H9 (cell line): ENCODE data around the gene LGMN. TPM values are rescaled to one million over a fixed set of nuclear protein-coding genes. Genes with fewer than 3 reads are reported as not detected.

ENCODE experiments used
- DNase-seq: peaks from one replicate; pipeline ENCODE4 v3.0.0-alpha.2; 2017
- H2AFZ ChIP-seq: one replicate; pipeline ENCODE4 v1.6.1; 2013; ENCODE audit warnings: mild to moderate bottlenecking, low read length, control low read depth, moderate library complexity
- H2AK5ac ChIP-seq: 2 replicates; pipeline ENCODE4 v1.6.1; 2013; ENCODE audit warnings: low read length, control low read depth, mixed read lengths; ENCODE audit not compliant: insufficient read length
- H2BK120ac ChIP-seq: one replicate; pipeline ENCODE4 v1.6.1; 2013; ENCODE audit warnings: low read depth, mild to moderate bottlenecking, low read length, control low read depth, inconsistent platforms; ENCODE audit not compliant: poor library complexity, severe bottlenecking
- H2BK12ac ChIP-seq: 2 replicates; pipeline ENCODE4 v1.6.1; 2013; ENCODE audit warnings: low read length, control low read depth, mixed read lengths, low read depth; ENCODE audit not compliant: insufficient read length
- H2BK15ac ChIP-seq: 2 replicates; pipeline ENCODE4 v1.6.1; 2013; ENCODE audit warnings: low read depth, low read length, control low read depth
- H2BK20ac ChIP-seq: one replicate; pipeline ENCODE4 v1.6.1; 2013; ENCODE audit warnings: low read depth, mild to moderate bottlenecking, low read length, control low read depth, inconsistent platforms; ENCODE audit not compliant: poor library complexity, severe bottlenecking
- H2BK5ac ChIP-seq: 2 replicates; pipeline ENCODE4 v1.6.1; 2013; ENCODE audit warnings: low read length, control low read depth, mixed read lengths; ENCODE audit not compliant: insufficient read length
- H3K14ac ChIP-seq: 2 replicates; pipeline ENCODE4 v1.6.1; 2013; ENCODE audit warnings: low read length, control low read depth; ENCODE audit not compliant: insufficient read depth
- H3K18ac ChIP-seq: 2 replicates; pipeline ENCODE4 v1.6.1; 2013; ENCODE audit warnings: low read depth, mild to moderate bottlenecking, mixed read lengths, low read length, control low read depth; ENCODE audit not compliant: insufficient read length
- H3K23ac ChIP-seq: 2 replicates; pipeline ENCODE4 v1.6.1; 2013; ENCODE audit warnings: low read length, control low read depth, mixed read lengths, low read depth; ENCODE audit not compliant: insufficient read length
- H3K23me2 ChIP-seq: 2 replicates; pipeline ENCODE4 v1.6.1; 2013; ENCODE audit warnings: low read depth, mild to moderate bottlenecking, mixed read lengths, low read length, control low read depth; ENCODE audit not compliant: insufficient read length, poor library complexity, severe bottlenecking
- H3K27ac ChIP-seq: 2 replicates; pipeline ENCODE4 v1.5.1; 2013; ENCODE audit warnings: low read length, control low read depth, mixed read lengths, low read depth; ENCODE audit not compliant: insufficient read length
- H3K27me3 ChIP-seq: 2 replicates; pipeline ENCODE4 v1.6.1; 2013; ENCODE audit warnings: low read length, control low read depth, inconsistent platforms; ENCODE audit not compliant: insufficient read depth
- H3K4ac ChIP-seq: 2 replicates; pipeline ENCODE4 v1.6.1; 2013; ENCODE audit warnings: low read depth, mild to moderate bottlenecking, control low read depth, inconsistent platforms, low read length, moderate library complexity
- H3K4me1 ChIP-seq: 2 replicates; pipeline ENCODE4 v1.6.1; 2013; ENCODE audit warnings: low read length, control low read depth, inconsistent platforms; ENCODE audit not compliant: insufficient read depth
- H3K4me2 ChIP-seq: 2 replicates; pipeline ENCODE4 v1.6.1; 2013; ENCODE audit warnings: low read length, control low read depth, mixed read lengths; ENCODE audit not compliant: insufficient read length, insufficient read depth
- H3K56ac ChIP-seq: 2 replicates; pipeline ENCODE4 v1.6.1; 2013; ENCODE audit warnings: low read depth, mild to moderate bottlenecking, mixed read lengths, low read length, control low read depth; ENCODE audit not compliant: insufficient read length
- H3K79me1 ChIP-seq: 2 replicates; pipeline ENCODE4 v1.6.1; 2013; ENCODE audit warnings: low read depth, mild to moderate bottlenecking, moderate library complexity, low read length, control low read depth, inconsistent platforms; ENCODE audit not compliant: insufficient read depth, poor library complexity, severe bottlenecking
- H3K79me2 ChIP-seq: 2 replicates; pipeline ENCODE4 v1.6.1; 2013; ENCODE audit warnings: low read length, control low read depth, inconsistent platforms; ENCODE audit not compliant: insufficient read depth
- H3K9ac ChIP-seq: 2 replicates; pipeline ENCODE4 v1.6.1; 2013; ENCODE audit warnings: low read length, control low read depth, mixed read lengths; ENCODE audit not compliant: insufficient read length; ENCODE audit errors: extremely low read depth
- H3K9me3 ChIP-seq: one replicate; pipeline ENCODE4 v1.6.1; 2013; ENCODE audit warnings: low read depth, low read length, inconsistent platforms; ENCODE audit not compliant: control insufficient read depth
- H3T11ph ChIP-seq: one replicate; pipeline ENCODE4 v1.6.1; 2013; ENCODE audit warnings: mild to moderate bottlenecking, low read length, control low read depth, inconsistent platforms
- H4K20me1 ChIP-seq: one replicate; pipeline ENCODE4 v1.6.1; 2013; ENCODE audit not compliant: control insufficient read depth, insufficient read length, insufficient read depth
- H4K5ac ChIP-seq: 2 replicates; pipeline ENCODE4 v1.6.1; 2013; ENCODE audit warnings: low read depth, mild to moderate bottlenecking, mixed read lengths, low read length, control low read depth; ENCODE audit not compliant: insufficient read length
- H4K8ac ChIP-seq: replicated peaks from 2 replicates; pipeline ENCODE4 v1.6.1; 2013; ENCODE audit warnings: low read length, control low read depth, mixed read lengths, low read depth; ENCODE audit not compliant: insufficient read length
- H4K91ac ChIP-seq: 2 replicates; pipeline ENCODE4 v1.6.1; 2013; ENCODE audit warnings: low read depth, mild to moderate bottlenecking, moderate library complexity, mixed read lengths, low read length, control low read depth; ENCODE audit not compliant: insufficient read length
- H3K27ac Mint-ChIP-seq, 3 experiments: 2 replicates in 2 of 3; 3 replicates in 1 of 3; pipeline ENCODE4 v1.8.0; 2020 to 2021; ENCODE audit warnings: mixed read lengths in 3 of 3, mild to moderate bottlenecking in 1 of 3, moderate library complexity in 1 of 3
- H3K27me3 Mint-ChIP-seq: 2 replicates; pipeline ENCODE4 v1.8.0; 2021; ENCODE audit warnings: low read depth, mild to moderate bottlenecking, moderate library complexity, mixed read lengths
- H3K36me3 Mint-ChIP-seq, 3 experiments: 2 replicates in 2 of 3; 3 replicates in 1 of 3; pipeline ENCODE4 v1.8.0; 2020 to 2021; ENCODE audit warnings: low read depth in 3 of 3, mixed read lengths in 3 of 3; ENCODE audit not compliant: insufficient read depth in 1 of 3
- H3K4me1 Mint-ChIP-seq, 2 experiments: 2 replicates each; pipeline ENCODE4 v1.8.0; 2020; ENCODE audit warnings: mixed read lengths in 2 of 2
- H3K4me3 Mint-ChIP-seq, 2 experiments: 2 replicates in 1 of 2; 3 replicates in 1 of 2; pipeline ENCODE4 v1.8.0; 2020 to 2021; ENCODE audit warnings: mild to moderate bottlenecking in 2 of 2, mixed read lengths in 2 of 2, moderate library complexity in 1 of 2
- H3K9me3 Mint-ChIP-seq, 2 experiments: 2 replicates in 1 of 2; 3 replicates in 1 of 2; pipeline ENCODE4 v1.8.0; 2020; ENCODE audit warnings: mild to moderate bottlenecking in 2 of 2, mixed read lengths in 2 of 2, moderate library complexity in 1 of 2
- WGBS: extraction: QIAGEN DNeasy Blood & Tissue Kit; methylation state at CpG from one replicate; pipeline ENCODE4 v1.1.7; 2013; ENCODE audit warnings: missing lambda C conversion rate, low lambda C conversion rate, mixed read lengths; ENCODE audit not compliant: insufficient read length; ENCODE audit errors: extremely low coverage; 5-methylcytosine and 5-hydroxymethylcytosine counted together
- total RNA-seq: library from RNA; stranded (reverse); gene quantifications from 2 replicates; pipeline ENCODE4 v1.2.1, GENCODE V29; 2021
- TF ChIP-seq, protein P1 (sequence below): fragments of 200-600 bp; sonication (generic); conservative IDR thresholded peaks from 3 replicates; pipeline ENCODE4 v1.8.0; 2021; ENCODE audit warnings: antibody characterized with exemption, mild to moderate bottlenecking

Gene LGMN
- total RNA-seq, 1 experiment from 2014 or later: 55.3 TPM

DNA sequence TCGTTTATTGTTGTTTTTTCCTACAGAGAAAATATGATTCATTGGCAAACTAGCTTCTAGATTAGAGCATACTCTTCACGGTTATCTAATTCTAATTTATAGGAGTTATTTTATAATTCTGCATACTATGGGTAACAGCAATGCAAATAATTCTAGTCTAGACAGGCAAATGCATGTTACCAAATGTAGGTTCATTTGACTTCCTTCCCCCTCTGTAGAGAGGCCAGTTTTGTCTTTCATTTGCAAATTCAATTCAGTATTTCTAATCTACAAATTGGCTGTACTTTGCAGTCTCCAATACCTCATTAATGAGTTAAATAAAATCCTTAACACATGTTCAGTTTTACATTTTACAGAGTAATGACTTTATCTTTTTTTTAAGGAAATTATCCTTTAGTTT lies 4.2 kb downstream of the LGMN start:
- H3K27me3 ChIP-seq: no peaks in the 10 kb centered on the region
- H4K5ac ChIP-seq: no peak overlapping the region
- no peak overlapping the region for H2BK5ac ChIP-seq
- H3K4me2 ChIP-seq: no peak overlapping the region
- no peak overlapping the region for H3K4ac ChIP-seq
- H3K18ac ChIP-seq: no peak overlapping the region
- H2BK20ac ChIP-seq: no peak overlapping the region
- DNase-seq: no peak
- Mint-ChIP-seq H3K4me1 (peaks cover 16 to 17% of the 10 kb centered on the region in 2 experiments), H3K9me3 (no peaks in the 10 kb centered on the region), H3K36me3 (peaks cover 9 to 20% (median 12%) of the 10 kb centered on the region in 3 experiments; a peak in 6 of 7 replicates), H3K27ac (no peak overlapping the region), H3K4me3 (no peak overlapping the region), H3K27me3 (peaks cover 2% of the 10 kb centered on the region)
- WGBS: no CpG with 5 or more reads among the region's 2 CpGs
- no peak overlapping the region for H4K8ac ChIP-seq
- H3K4me1 ChIP-seq: no peaks in the 10 kb centered on the region
- no peak overlapping the region for H3K27ac ChIP-seq
- no peak overlapping the region for H2BK12ac ChIP-seq
- no peak overlapping the region for H3K14ac ChIP-seq
- H3K23me2 ChIP-seq: peaks cover 10% of the 10 kb centered on the region
- H2BK120ac ChIP-seq: no peak overlapping the region
- no peak overlapping the region for H4K91ac ChIP-seq
- no peak overlapping the region for H3T11ph ChIP-seq
- H3K9ac ChIP-seq: no peak overlapping the region
- H3K79me2 ChIP-seq: no peaks in the 10 kb centered on the region
- TF ChIP-seq, protein P1, sequence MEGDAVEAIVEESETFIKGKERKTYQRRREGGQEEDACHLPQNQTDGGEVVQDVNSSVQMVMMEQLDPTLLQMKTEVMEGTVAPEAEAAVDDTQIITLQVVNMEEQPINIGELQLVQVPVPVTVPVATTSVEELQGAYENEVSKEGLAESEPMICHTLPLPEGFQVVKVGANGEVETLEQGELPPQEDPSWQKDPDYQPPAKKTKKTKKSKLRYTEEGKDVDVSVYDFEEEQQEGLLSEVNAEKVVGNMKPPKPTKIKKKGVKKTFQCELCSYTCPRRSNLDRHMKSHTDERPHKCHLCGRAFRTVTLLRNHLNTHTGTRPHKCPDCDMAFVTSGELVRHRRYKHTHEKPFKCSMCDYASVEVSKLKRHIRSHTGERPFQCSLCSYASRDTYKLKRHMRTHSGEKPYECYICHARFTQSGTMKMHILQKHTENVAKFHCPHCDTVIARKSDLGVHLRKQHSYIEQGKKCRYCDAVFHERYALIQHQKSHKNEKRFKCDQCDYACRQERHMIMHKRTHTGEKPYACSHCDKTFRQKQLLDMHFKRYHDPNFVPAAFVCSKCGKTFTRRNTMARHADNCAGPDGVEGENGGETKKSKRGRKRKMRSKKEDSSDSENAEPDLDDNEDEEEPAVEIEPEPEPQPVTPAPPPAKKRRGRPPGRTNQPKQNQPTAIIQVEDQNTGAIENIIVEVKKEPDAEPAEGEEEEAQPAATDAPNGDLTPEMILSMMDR: no peak
- H4K20me1 ChIP-seq: no peaks in the 10 kb centered on the region
- H3K79me1 ChIP-seq: no peaks in the 10 kb centered on the region
- H3K9me3 ChIP-seq: no peaks in the 10 kb centered on the region
- H3K23ac ChIP-seq: no peak overlapping the region
- no peak overlapping the region for H2AFZ ChIP-seq
- H2AK5ac ChIP-seq: no peak overlapping the region
- H3K56ac ChIP-seq: no peak overlapping the region
- no peak overlapping the region for H2BK15ac ChIP-seq
